Aorta (tissue), 5 donors: ENCODE data around the gene WWOX. TPM values are rescaled to one million over a fixed set of nuclear protein-coding genes. Genes with fewer than 3 reads are reported as not detected.

Experiments used
- ATAC-seq: fragments of 200-7000 bp; cut with Tn5 transposase; one replicate; pipeline ENCODE4 v1.9.1; 2022; ENCODE audit warnings: moderate library complexity; ENCODE audit not compliant: low FRiP score
- DNase-seq, 2 donors: peaks; one replicate each; pipeline ENCODE4 v3.0.0-alpha.2; 2020
- H3K27ac ChIP-seq, 2 donors: one replicate each; pipeline ENCODE4 v1.5.1; 2013; ENCODE audit warnings: low read length in 2 of 2, mild to moderate bottlenecking in 2 of 2, moderate library complexity in 2 of 2, control low read depth in 1 of 2, inconsistent platforms in 1 of 2, low read depth in 1 of 2
- H3K27me3 ChIP-seq, 2 donors: one replicate each; pipeline ENCODE4 v1.6.1; 2013; ENCODE audit warnings: control low read depth in 1 of 2, low read length in 1 of 2, mild to moderate bottlenecking in 1 of 2, moderate library complexity in 1 of 2; ENCODE audit not compliant: insufficient read depth in 2 of 2, control insufficient read depth in 1 of 2
- H3K36me3 ChIP-seq, 2 donors: one replicate each; pipeline ENCODE4 v1.6.1; 2013; ENCODE audit warnings: control low read depth in 1 of 2, low read length in 1 of 2, mild to moderate bottlenecking in 1 of 2; ENCODE audit not compliant: insufficient read depth in 2 of 2, control insufficient read depth in 1 of 2
- H3K4me1 ChIP-seq, 2 donors: one replicate each; pipeline ENCODE4 v1.6.1; 2013; ENCODE audit warnings: low read length in 2 of 2, control low read depth in 1 of 2, mild to moderate bottlenecking in 1 of 2, moderate library complexity in 1 of 2; ENCODE audit not compliant: insufficient read depth in 2 of 2, control insufficient read depth in 1 of 2
- H3K4me3 ChIP-seq, 2 donors: one replicate each; pipeline ENCODE4 v1.5.1; 2013; ENCODE audit warnings: low read length in 2 of 2, control low read depth in 1 of 2, mild to moderate bottlenecking in 1 of 2
- H3K9me3 ChIP-seq: one replicate; pipeline ENCODE4 v1.6.1; 2013; ENCODE audit warnings: mild to moderate bottlenecking, low read length; ENCODE audit not compliant: control insufficient read depth
- WGBS, 2 donors: extraction: QIAGEN DNeasy Blood & Tissue Kit; methylation state at CpG; one replicate each; pipeline ENCODE4 v1.1.7; 2013; 5-methylcytosine and 5-hydroxymethylcytosine counted together
- intact Hi-C, 2 donors: fragments of 100-400 bp; cut with DNase I; formaldehyde crosslinking; loops; one replicate each; pipeline versions ENCODE4 v1.14.2 to v1.15.0; 2022
- polyA plus RNA-seq, 2 donors: library from polyadenylated mRNA; stranded (reverse); fragments of 200-250 nt; gene quantifications; one replicate each; pipeline ENCODE4 v1.2.3, GENCODE V29; 2013
- total RNA-seq, 2 donors: library from RNA; stranded (reverse); fragmentation: NEBNext Ultra II Directional; extraction: Animal tissue kit (Norgen Biotek cat#: 25700); gene quantifications; one replicate each; pipeline ENCODE4 v1.2.1, GENCODE V29; 2021
- donor health status: healthy with polysubstance abuse.
- donor health status: Bipolar disorder and iron deficiency.
- donor health status: DM: no; HTN: no; CAD: no.
- donor health status: DM: no; HTN: no; CAD: no.
- donor health status: DM: yes; HTN: yes; CAD: no.

The WWOX gene
- total and polyA plus RNA-seq, 4 donors, result 11.2 to 30.9 (median 14.6) TPM

DNA sequence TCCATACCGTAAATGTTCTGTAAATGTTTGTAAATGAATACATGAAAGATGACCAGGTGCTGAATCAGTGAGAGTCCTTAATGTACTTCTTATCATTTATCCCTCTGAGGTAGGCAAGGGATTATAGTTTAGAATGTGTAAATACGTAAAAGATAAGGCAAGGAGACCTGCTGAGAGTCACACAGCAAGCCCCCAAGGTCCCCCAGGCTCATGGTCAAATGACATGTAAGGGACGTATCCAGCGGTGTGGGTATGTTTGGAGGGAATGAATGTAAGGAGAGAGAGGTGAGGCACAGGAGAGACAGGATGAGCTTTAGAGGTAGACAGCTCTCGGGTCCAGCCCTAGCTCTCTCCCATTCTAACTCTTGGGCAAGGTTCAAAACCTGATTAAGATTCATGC lies 341.8 kb downstream of the WWOX start:
- Histone ChIP-seq H3K4me3 (no peak overlapping the region), H3K9me3 (no peaks in the 10 kb centered on the region), H3K27me3 (no peaks in the 10 kb centered on the region), H3K4me1 (peaks cover 0 to 2% of the 10 kb centered on the region in 2 donors), H3K36me3 (no peaks in the 10 kb centered on the region), H3K27ac (no peak overlapping the region)
- WGBS, 2 donors, result 96 to 97% methylated on average over 5 of the region's 5 CpGs
- ATAC-seq (no peak), DNase-seq (no peak)
- intact Hi-C loops, result no loop called here

DNA sequence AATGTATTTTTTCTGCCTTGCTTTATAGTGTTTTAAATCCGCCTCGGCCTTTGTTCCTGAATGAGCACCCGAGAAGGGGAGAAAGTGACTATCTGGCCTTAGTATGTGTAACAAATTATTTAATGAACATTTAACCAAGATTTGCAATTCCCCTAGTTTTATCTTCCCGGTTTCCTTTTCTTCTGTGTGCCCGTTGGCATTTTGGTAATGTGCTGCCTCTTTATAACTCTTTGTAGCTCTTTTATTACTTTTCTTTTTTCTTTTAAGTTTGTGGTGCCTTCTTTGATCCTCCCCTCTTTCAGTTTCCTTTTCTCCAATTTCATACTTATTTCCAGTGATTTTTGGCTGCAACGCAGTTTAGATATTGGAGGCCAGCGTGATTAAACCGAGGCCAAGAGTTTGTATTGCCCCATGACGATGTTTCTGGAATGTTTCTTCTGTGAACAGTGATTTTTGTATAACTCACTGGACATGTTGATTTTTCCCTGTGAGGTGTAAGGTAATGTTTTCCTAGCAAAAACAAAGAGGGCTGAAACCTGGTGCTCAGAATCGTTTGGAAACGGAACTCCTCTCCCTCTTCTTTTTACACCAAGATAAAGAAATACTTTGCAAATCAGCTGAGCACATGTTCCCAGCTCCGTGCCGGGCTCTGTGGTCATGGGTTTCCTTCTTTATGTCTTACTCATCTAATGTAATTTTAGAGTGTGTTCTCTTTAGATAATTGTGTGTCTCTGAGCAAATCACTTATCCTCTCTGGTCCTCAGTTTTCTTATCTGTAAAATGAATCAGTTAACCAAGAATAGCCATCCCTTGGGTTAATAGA lies 344.3 kb downstream of the WWOX start:
- Histone ChIP-seq H3K4me1 (peaks cover 0 to 2% of the 10 kb centered on the region in 2 donors), H3K4me3 (peak overlapping the region; percentile 31 to 71), H3K27me3 (no peaks in the 10 kb centered on the region), H3K9me3 (no peaks in the 10 kb centered on the region), H3K27ac (no peak overlapping the region), H3K36me3 (no peaks in the 10 kb centered on the region)
- ATAC-seq (no peak), DNase-seq (peak in 1 of 2 donors; percentile 53)
- intact Hi-C loops, result no loop called here
- WGBS, 2 donors, result 10 to 13% methylated on average over 13 of the region's 13 CpGs

DNA sequence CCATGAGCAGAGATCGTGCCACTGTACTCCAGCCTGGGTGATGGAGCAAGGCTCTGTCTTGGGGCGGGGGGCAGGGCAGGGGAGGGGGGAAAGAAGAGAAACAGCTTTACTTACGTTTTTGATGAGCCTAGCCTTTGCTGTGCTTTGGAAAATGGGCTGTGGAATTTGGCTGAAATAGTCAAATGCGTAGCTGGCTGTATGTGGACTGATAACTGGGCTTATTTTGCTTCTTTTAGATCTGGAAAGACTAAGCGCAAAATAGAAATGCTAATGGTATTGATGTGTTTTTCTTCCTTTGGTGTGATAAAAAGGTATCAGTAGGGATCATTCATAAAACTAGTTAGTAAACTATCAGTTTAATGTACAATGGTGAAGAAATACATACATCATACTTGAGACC lies 346.4 kb downstream of the WWOX start:
- DNase-seq (no peak), ATAC-seq (no peak)
- WGBS, 2 donors, result 95% methylated on average over 5 of the region's 5 CpGs

DNA sequence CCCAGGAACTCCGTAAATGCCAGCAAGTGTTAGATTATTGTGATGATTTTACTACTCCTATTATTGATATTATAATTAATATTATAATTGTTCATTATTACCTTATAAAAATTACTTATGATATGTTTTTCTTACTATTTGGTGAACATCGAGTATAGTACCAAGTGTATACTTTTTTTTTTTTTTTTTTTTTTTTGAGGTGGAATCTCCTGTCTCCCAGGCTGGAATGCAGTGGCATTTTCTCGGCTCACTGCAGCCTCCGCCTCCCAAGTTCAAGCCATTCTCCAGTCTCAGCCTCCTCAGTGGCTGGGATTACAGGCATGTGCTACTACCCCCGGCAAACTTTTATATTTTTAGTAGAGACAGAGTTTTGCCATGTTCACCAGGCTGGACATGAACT lies 347.0 kb downstream of the WWOX start:
- Histone ChIP-seq H3K36me3 (no peaks in the 10 kb centered on the region), H3K4me1 (peaks cover 0 to 2% of the 10 kb centered on the region in 2 donors), H3K27me3 (no peaks in the 10 kb centered on the region), H3K27ac (no peak overlapping the region), H3K4me3 (no peak overlapping the region), H3K9me3 (no peaks in the 10 kb centered on the region)
- ATAC-seq (no peak), DNase-seq (no peak)
- intact Hi-C loops, result no loop called here
- 96% methylated on average over 5 of the region's 5 CpGs for WGBS, 2 donors

More for the DNA sequence above, 346.4 kb downstream of the WWOX start:
- no peak overlapping the region for H3K4me3 ChIP-seq
- no peak overlapping the region for H3K27ac ChIP-seq
- no peaks in the 10 kb centered on the region for H3K27me3 ChIP-seq
- no peaks in the 10 kb centered on the region for H3K9me3 ChIP-seq
- no peaks in the 10 kb centered on the region for H3K36me3 ChIP-seq
- intact Hi-C loops, result no loop called here
- H3K4me1 ChIP-seq, result peaks cover 0 to 2% of the 10 kb centered on the region in 2 donors

DNA sequence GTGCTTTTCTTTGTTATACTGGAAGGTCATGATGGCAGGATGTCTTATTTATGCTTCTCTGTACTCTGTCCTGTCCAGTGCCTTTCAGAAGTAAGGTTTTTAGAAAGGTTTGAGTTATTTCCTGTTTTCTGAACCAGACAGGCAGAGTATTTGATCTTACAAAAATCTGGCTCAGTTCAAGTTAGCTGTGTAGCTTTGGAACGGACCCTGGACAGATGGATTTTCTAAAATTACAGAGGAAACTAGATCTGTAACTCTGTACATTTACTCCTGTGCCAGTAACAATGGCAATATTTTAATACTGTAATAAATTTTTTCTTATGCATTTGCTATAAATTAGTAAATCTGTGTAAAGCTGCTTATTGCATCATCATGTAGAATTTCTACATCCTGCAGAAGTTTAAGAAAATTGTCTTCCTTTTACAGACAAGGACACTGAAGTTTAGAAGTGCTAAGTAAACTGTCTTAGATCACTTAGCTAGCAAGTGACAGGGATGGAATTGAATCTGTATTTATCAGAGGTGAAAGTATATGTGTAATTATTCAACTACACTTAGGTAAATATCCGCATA lies 347.6 kb downstream of the WWOX start:
- no peak for ATAC-seq
- H3K27me3 ChIP-seq, result no peaks in the 10 kb centered on the region
- 77 to 81% methylated on average over 2 of the region's 2 CpGs for WGBS, 2 donors
- intact Hi-C loops, result no loop called here
- no peak overlapping the region for H3K4me3 ChIP-seq
- no peak for DNase-seq
- H3K4me1 ChIP-seq, result peaks cover 0 to 2% of the 10 kb centered on the region in 2 donors
- H3K36me3 ChIP-seq, result no peaks in the 10 kb centered on the region
- H3K27ac ChIP-seq, result no peak overlapping the region
- H3K9me3 ChIP-seq, result no peaks in the 10 kb centered on the region

DNA sequence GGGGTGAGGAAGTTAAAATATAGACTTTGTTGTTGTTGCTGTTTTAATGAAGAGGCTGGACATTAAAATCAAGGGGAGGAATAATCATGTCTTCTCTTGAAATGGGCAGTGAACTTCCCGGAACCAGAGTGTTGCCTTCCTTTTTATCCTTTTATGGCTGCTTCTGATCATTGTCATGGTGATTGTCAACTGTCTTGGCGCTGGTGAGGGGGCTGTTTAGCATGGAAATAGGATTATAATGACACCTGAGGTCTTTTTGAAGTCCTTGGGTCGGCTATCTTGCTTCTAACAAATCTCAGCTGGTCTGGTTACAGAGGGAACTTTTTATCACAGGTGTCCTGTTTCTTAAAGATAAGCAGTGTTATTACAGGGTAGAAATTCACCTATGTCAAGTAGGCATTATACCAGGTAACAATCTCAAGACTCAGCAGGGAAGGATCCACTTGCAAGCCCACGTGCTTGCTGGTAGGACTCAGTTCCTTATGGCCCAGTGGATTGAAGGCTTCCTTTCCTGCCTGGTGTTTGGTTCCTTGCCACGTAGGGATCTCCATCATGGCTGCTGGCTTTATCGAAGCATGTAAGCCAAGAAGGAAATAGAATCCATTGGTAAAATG lies 349.3 kb downstream of the WWOX start:
- DNase-seq (no peak), ATAC-seq (no peak)
- Histone ChIP-seq H3K36me3 (no peaks in the 10 kb centered on the region), H3K9me3 (no peaks in the 10 kb centered on the region), H3K27me3 (no peaks in the 10 kb centered on the region), H3K4me1 (no peaks in the 10 kb centered on the region), H3K27ac (no peak overlapping the region), H3K4me3 (no peak overlapping the region)
- intact Hi-C loops, result no loop called here
- 95 to 97% methylated on average over 6 of the region's 6 CpGs for WGBS, 2 donors

DNA sequence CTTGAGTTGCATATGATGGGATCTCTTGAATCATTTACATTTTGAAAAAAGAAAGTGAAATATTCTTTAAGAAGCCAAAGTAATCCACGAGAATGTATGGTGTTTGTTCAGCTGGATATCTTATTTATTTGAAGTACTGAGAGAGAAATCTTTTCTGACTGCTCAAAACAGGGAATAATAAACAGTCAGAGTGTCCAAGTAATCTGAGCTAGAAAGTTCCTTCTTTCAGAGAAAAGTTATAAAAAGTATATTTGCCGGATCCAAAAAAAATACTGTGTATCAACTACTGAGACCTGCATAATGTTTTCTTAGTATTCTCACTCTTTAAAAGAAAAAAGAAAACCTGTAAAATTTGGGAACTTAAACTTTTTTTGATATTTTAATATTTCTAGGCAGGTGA lies 350.8 kb downstream of the WWOX start:
- WGBS, 2 donors, result 3 to 8% methylated on average over 2 of the region's 2 CpGs
- ATAC-seq, result no peak
- Histone ChIP-seq H3K9me3 (no peaks in the 10 kb centered on the region), H3K27ac (no peak overlapping the region), H3K4me1 (no peaks in the 10 kb centered on the region), H3K36me3 (no peaks in the 10 kb centered on the region), H3K4me3 (no peak overlapping the region), H3K27me3 (no peaks in the 10 kb centered on the region)
- intact Hi-C loops, result loop anchor here in 1 of 2 donors (10.0 kb wide), 1 partner anchor 165 kb away; no protein-coding TSS in a partner anchor
- DNase-seq, result no peak

DNA sequence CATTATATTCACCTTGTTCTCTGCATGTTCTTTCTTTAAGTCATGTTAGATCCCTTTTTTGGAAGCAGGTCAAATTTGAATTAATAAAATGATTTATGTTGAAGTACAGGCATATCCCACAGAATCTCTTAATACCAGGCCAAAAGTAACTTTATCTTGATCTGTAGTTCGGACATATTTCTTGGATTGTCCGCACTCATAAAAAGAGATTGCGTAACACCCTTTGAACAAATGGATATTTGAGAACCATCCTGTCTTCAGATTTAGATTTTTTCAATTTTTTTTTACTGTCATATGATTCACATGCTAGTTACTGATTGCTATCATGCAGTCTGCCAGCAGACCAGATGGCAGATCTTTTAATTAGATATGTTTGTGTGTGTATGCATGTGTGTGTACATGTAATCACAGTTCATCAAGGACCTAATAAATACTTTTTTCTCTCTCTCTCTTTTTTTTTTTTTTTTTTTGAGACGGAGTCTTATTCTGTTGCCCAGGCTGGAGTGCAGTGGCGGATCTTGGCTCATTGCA lies 352.6 kb downstream of the WWOX start:
- Histone ChIP-seq H3K27me3 (no peaks in the 10 kb centered on the region), H3K9me3 (no peaks in the 10 kb centered on the region), H3K36me3 (no peaks in the 10 kb centered on the region), H3K4me3 (no peak overlapping the region), H3K4me1 (no peaks in the 10 kb centered on the region), H3K27ac (no peak overlapping the region)
- no peak for DNase-seq
- intact Hi-C loops, result loop anchor here in 1 of 2 donors (10.0 kb wide), 1 partner anchor 167 kb away; no protein-coding TSS in a partner anchor
- WGBS, 2 donors, result 94 to 97% methylated on average over 5 of the region's 5 CpGs
- ATAC-seq, result no peak
